ENCODE data around the gene ATG2B.

The ATG2B gene

DNA sequence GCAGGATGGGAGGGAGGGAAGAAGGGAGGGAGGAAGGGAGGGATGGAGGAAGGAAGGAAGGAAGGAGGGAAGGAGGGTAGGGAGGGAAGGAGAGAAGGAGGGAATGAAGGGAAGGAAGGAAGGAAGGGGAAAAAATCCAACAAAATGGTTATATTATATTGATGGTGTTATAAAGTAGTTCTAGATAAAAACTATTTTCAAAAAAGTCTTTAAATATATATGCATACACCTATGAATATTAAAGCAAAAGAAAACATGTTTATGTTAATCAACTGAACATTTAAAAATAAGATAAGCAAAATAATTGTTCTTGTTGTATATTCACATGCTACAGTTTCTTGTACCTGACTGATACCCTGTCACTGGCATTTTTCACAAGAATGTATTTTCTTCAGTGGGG lies 105.2 kb downstream of the ATG2B start:
- no peaks in the 10 kb centered on the region for H3K9me3 ChIP-seq (ENCODE audit: control insufficient read depth in 1 of 2, low read length in 2 of 2)
- no peak overlapping the region for H3K9ac ChIP-seq (ENCODE audit: low read depth in 1 of 2, low read length in 2 of 2)
- H3K27ac ChIP-seq (ENCODE audit: low read depth, low read length) = no peak overlapping the region
- H3K4me1 ChIP-seq (ENCODE audit: control insufficient read depth in 1 of 2, insufficient read depth in 2 of 2, low read length in 2 of 2) = peaks cover 6 to 21% of the 10 kb centered on the region in 2 donors
- no peaks in the 10 kb centered on the region for H3K36me3 ChIP-seq (ENCODE audit: control insufficient read depth in 1 of 2, insufficient read depth in 2 of 2, low read length in 2 of 2)
- H3K4me3 ChIP-seq (ENCODE audit: low read depth in 1 of 2, low read length in 2 of 2) = no peak overlapping the region
- no peaks in the 10 kb centered on the region for H3K27me3 ChIP-seq (ENCODE audit: control insufficient read depth in 1 of 2, insufficient read depth in 2 of 2, low read length in 2 of 2)

DNA sequence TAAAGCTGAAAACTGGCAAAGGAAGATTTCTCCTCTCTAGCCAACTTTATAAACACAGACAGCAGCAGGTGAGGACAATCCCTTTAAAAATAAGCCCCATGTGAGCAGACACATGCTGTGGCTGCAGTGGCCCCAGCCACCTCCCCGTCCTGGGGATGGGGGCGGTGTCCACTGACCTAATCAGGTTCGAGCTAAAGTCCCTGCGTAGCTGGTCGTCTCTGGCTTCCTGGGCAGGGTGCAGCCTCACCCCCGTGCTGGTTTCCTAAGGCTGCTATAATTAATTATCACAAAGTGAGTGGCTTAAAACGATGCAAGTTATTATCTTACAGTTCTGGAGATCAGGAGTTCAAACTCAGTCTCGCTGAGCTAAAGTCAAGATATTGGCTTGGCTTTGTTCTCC lies 106.1 kb downstream of the ATG2B start:
- Histone ChIP-seq H3K9ac (ENCODE audit: low read depth in 1 of 2, low read length in 2 of 2) (no peak overlapping the region), H3K9me3 (ENCODE audit: control insufficient read depth in 1 of 2, low read length in 2 of 2) (no peaks in the 10 kb centered on the region), H3K27me3 (ENCODE audit: control insufficient read depth in 1 of 2, insufficient read depth in 2 of 2, low read length in 2 of 2) (no peaks in the 10 kb centered on the region), H3K4me1 (ENCODE audit: control insufficient read depth in 1 of 2, insufficient read depth in 2 of 2, low read length in 2 of 2) (peaks cover 5 to 18% of the 10 kb centered on the region in 2 donors), H3K4me3 (ENCODE audit: low read depth in 1 of 2, low read length in 2 of 2) (no peak overlapping the region), H3K36me3 (ENCODE audit: control insufficient read depth in 1 of 2, insufficient read depth in 2 of 2, low read length in 2 of 2) (no peaks in the 10 kb centered on the region), H3K27ac (ENCODE audit: low read depth, low read length) (no peak overlapping the region)

DNA sequence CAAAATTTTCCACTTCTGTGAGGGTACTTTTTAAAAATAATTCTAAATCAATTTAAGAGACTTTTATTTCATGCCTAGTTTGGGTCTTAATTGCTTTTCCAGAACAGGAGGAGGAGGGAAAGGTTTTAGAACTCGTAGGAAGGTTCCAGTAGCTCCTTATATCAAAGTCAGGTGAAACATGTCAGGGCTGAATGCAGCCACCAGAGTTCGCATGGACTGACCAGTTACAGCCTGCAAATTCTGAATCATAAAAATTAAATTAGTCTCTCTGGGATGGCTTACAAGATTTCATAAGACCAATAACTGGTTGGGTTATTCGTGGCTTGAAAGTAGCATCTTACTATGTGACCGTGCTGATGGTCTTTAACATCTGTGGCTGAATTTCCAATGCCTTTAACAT lies 106.7 kb downstream of the ATG2B start:
- Histone ChIP-seq H3K9me3 (ENCODE audit: control insufficient read depth in 1 of 2, low read length in 2 of 2) (no peaks in the 10 kb centered on the region), H3K27me3 (ENCODE audit: control insufficient read depth in 1 of 2, insufficient read depth in 2 of 2, low read length in 2 of 2) (no peaks in the 10 kb centered on the region), H3K4me1 (ENCODE audit: control insufficient read depth in 1 of 2, insufficient read depth in 2 of 2, low read length in 2 of 2) (peaks cover 0 to 12% of the 10 kb centered on the region in 2 donors), H3K36me3 (ENCODE audit: control insufficient read depth in 1 of 2, insufficient read depth in 2 of 2, low read length in 2 of 2) (no peaks in the 10 kb centered on the region), H3K9ac (ENCODE audit: low read depth in 1 of 2, low read length in 2 of 2) (no peak overlapping the region), H3K4me3 (ENCODE audit: low read depth in 1 of 2, low read length in 2 of 2) (no peak overlapping the region), H3K27ac (ENCODE audit: low read depth, low read length) (no peak overlapping the region)

DNA sequence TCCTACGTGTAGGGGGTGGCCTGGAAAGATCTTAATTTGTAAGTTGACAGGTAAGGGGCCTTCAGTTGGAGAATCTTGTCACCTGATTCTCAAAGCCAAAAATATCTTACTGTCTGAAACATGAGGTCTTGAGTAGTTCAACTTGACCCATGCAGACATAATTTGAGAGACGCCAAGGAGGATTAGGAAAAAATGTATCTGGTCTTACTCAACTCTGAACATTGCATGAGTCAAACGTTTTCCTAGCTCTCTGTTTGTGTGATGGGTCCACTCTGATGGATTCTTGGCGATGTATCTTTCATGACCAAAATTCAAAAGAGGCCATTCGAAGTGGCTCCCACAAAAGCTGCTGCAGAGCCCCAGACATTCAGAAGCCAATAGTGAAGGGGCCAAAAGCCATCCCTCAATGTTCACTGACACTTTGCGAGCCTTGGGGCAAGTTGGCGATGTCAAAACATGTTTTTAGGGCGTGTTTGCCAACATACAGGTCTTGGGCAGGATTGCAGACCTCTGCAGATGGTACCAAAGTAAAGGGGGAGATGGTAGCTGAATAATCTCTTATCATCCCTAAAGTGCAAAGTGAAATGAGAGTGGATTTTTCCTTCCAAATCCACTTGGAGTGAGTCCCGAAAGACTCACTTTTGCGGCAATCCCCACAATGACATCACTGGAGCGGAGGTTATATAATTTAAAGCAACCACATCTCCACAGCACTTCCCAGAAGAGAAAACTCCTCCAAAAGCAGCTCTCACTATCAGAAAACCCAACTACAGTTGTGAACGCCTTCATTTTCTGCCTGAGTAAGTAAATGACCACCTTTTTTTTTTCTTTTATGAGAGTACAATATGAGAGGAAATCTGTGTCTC lies 107.4 kb downstream of the ATG2B start, which contains the start of gene BDKRB1:
Gene BDKRB1, plus strand, starts transcription at position 710 of the 866 bp plus-strand sequence. CDS start 7,473 bp downstream, outside the sequence.
- no peak within 1 kb of the TSS for H3K9ac ChIP-seq (ENCODE audit: low read depth in 1 of 2, low read length in 2 of 2)
- no peaks in the 10 kb centered on the region for H3K9me3 ChIP-seq (ENCODE audit: control insufficient read depth in 1 of 2, low read length in 2 of 2)
- H3K27me3 ChIP-seq (ENCODE audit: control insufficient read depth in 1 of 2, insufficient read depth in 2 of 2, low read length in 2 of 2) = no peaks in the 10 kb centered on the region
- peak within 1 kb of the TSS; percentile 10 for H3K27ac ChIP-seq (ENCODE audit: low read depth, low read length)
- peaks cover 0 to 7% of the 10 kb centered on the region in 2 donors for H3K4me1 ChIP-seq (ENCODE audit: control insufficient read depth in 1 of 2, insufficient read depth in 2 of 2, low read length in 2 of 2)
- H3K4me3 ChIP-seq (ENCODE audit: low read depth in 1 of 2, low read length in 2 of 2) = no peak within 1 kb of the TSS
- no peaks in the 10 kb centered on the region for H3K36me3 ChIP-seq (ENCODE audit: control insufficient read depth in 1 of 2, insufficient read depth in 2 of 2, low read length in 2 of 2)

DNA sequence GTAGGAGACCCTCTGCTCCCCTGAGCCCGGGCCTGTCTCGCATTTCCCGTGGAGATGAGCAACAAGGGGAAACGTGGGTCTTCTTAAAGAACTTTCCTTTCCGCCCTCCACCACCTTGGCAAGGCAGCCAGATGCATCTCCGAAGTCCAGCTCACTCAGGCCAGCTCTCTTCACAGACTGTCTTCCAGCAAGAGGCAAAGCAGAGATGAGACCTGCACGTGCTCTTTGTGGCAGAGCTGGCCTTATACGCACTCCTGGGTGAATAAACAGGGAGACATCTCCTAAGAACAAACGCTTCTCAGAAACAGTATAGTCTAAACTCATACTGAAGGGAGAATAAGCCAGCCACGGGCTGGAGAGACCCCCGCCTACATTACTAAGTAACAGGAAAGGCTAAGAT lies 108.5 kb downstream of the ATG2B start:
- H3K36me3 ChIP-seq (ENCODE audit: control insufficient read depth in 1 of 2, insufficient read depth in 2 of 2, low read length in 2 of 2) = no peaks in the 10 kb centered on the region
- no peak overlapping the region for H3K27ac ChIP-seq (ENCODE audit: low read depth, low read length)
- H3K27me3 ChIP-seq (ENCODE audit: control insufficient read depth in 1 of 2, insufficient read depth in 2 of 2, low read length in 2 of 2) = no peaks in the 10 kb centered on the region
- H3K4me3 ChIP-seq (ENCODE audit: low read depth in 1 of 2, low read length in 2 of 2) = no peak overlapping the region
- H3K4me1 ChIP-seq (ENCODE audit: control insufficient read depth in 1 of 2, insufficient read depth in 2 of 2, low read length in 2 of 2) = peaks cover 0 to 7% of the 10 kb centered on the region in 2 donors
- H3K9me3 ChIP-seq (ENCODE audit: control insufficient read depth in 1 of 2, low read length in 2 of 2) = no peaks in the 10 kb centered on the region
- no peak overlapping the region for H3K9ac ChIP-seq (ENCODE audit: low read depth in 1 of 2, low read length in 2 of 2)

DNA sequence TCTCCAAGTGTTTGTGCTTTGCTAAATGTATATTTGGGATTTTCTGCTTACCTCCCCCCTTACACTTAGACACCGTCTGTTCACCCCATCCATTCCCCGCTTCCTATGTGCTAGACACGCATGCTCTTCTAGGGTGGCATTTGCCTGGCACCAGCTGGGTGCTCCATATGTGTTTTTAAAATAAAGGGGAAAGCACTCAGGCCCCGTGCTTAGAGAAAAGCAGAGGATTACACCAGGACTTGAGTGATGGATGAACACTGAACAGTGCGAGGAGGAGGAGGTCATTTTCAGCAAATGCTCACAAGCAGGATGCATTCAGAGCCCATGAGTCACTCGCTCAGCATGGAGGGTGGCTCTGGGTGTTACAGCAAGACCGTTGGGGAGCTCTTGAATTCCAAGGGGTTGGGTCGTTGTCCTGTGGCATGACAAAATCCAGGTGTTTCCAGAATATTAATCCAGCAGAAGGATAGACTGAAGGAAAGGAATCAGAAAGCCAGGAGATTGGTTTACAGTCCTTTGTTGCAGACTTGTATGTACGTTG lies 110.1 kb downstream of the ATG2B start:
- no peaks in the 10 kb centered on the region for H3K9me3 ChIP-seq (ENCODE audit: control insufficient read depth in 1 of 2, low read length in 2 of 2)
- H3K27me3 ChIP-seq (ENCODE audit: control insufficient read depth in 1 of 2, insufficient read depth in 2 of 2, low read length in 2 of 2) = no peaks in the 10 kb centered on the region
- H3K4me3 ChIP-seq (ENCODE audit: low read depth in 1 of 2, low read length in 2 of 2) = no peak overlapping the region
- H3K4me1 ChIP-seq (ENCODE audit: control insufficient read depth in 1 of 2, insufficient read depth in 2 of 2, low read length in 2 of 2) = peaks cover 0 to 7% of the 10 kb centered on the region in 2 donors
- H3K27ac ChIP-seq (ENCODE audit: low read depth, low read length) = no peak overlapping the region
- no peak overlapping the region for H3K9ac ChIP-seq (ENCODE audit: low read depth in 1 of 2, low read length in 2 of 2)
- no peaks in the 10 kb centered on the region for H3K36me3 ChIP-seq (ENCODE audit: control insufficient read depth in 1 of 2, insufficient read depth in 2 of 2, low read length in 2 of 2)

DNA sequence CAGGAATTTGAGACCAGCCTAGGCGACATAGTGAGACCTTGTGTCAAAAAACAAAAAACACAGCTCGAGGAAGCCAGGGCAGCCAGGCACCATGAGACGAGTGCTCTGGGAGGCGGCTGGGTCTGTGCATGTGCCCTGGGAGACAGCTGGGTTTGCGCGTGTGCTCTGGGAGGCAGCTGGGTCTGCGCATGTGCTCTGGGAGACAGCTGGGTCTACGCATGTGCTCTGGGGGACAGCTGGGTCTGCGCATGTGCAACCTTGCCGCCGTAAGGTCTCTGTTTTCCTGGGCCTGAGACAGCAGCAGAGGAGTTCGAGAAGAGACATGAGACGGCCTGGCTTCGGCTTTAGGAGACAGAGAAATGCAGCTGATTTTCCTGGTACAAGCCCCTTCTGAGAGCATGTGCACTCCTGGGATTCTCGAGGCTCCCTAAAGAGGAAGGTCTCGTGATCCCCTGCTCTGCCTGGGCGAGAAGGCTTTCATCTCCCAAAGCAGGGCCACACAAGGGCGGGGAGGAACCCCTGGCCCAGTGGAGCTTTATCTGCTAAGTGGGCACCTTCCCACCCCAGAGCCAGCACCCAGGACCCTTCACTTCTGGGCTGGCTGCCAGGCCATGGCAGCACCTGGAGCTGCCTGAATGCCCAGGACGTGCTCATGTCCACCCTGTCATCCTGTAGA lies 110.7 kb downstream of the ATG2B start:
- no peaks in the 10 kb centered on the region for H3K36me3 ChIP-seq (ENCODE audit: control insufficient read depth in 1 of 2, insufficient read depth in 2 of 2, low read length in 2 of 2)
- H3K27ac ChIP-seq (ENCODE audit: low read depth, low read length) = no peak overlapping the region
- no peak overlapping the region for H3K9ac ChIP-seq (ENCODE audit: low read depth in 1 of 2, low read length in 2 of 2)
- no peaks in the 10 kb centered on the region for H3K27me3 ChIP-seq (ENCODE audit: control insufficient read depth in 1 of 2, insufficient read depth in 2 of 2, low read length in 2 of 2)
- H3K4me1 ChIP-seq (ENCODE audit: control insufficient read depth in 1 of 2, insufficient read depth in 2 of 2, low read length in 2 of 2) = peaks cover 0 to 7% of the 10 kb centered on the region in 2 donors
- no peaks in the 10 kb centered on the region for H3K9me3 ChIP-seq (ENCODE audit: control insufficient read depth in 1 of 2, low read length in 2 of 2)
- H3K4me3 ChIP-seq (ENCODE audit: low read depth in 1 of 2, low read length in 2 of 2) = no peak overlapping the region

DNA sequence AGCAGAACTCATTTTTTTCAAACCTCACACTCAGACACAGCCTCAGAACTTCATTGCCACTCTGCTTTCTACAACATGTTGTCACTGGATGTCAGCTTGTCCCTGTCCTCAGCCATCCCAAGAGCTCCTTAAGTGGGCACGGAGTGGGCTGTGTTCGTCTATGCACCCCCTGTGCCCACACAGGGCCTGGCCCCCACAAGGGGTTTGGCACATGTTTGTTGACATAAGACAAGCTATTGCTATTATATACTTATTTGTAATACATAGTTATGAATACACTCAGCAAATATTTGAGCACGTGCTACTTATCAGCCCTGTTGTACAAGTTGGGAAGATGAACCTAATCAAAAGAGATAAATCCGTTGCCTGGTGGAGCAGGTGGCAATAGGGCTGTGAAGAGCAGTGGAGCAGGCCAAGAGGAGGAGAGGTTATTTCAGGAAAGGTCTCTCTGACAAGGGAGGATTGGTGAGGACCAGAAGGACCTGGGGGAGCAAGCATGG lies 111.4 kb downstream of the ATG2B start:
- Histone ChIP-seq H3K9ac (ENCODE audit: low read depth in 1 of 2, low read length in 2 of 2) (no peak overlapping the region), H3K4me3 (ENCODE audit: low read depth in 1 of 2, low read length in 2 of 2) (no peak overlapping the region), H3K36me3 (ENCODE audit: control insufficient read depth in 1 of 2, insufficient read depth in 2 of 2, low read length in 2 of 2) (no peaks in the 10 kb centered on the region), H3K27ac (ENCODE audit: low read depth, low read length) (no peak overlapping the region), H3K27me3 (ENCODE audit: control insufficient read depth in 1 of 2, insufficient read depth in 2 of 2, low read length in 2 of 2) (no peaks in the 10 kb centered on the region), H3K4me1 (ENCODE audit: control insufficient read depth in 1 of 2, insufficient read depth in 2 of 2, low read length in 2 of 2) (peaks cover 0 to 7% of the 10 kb centered on the region in 2 donors), H3K9me3 (ENCODE audit: control insufficient read depth in 1 of 2, low read length in 2 of 2) (no peaks in the 10 kb centered on the region)

DNA sequence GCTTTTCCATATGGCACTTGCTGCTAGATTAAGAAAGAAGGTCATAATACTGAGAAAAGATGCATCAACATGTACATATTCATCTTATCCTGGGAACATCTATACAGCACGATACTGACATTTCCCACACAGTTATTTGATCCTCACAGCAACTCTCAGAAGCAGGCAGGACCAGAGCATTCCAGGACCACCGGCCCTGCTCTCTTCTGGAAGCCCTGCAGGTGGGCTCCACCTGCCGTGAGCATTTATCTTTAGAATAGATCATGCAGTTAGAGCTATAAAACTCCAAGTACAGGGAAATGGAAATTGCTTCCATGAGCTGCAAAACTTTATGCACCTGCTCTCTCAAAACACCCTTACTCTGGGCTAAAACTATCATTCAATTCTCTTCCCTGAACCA lies 112.7 kb downstream of the ATG2B start:
- Histone ChIP-seq H3K9me3 (ENCODE audit: control insufficient read depth in 1 of 2, low read length in 2 of 2) (no peaks in the 10 kb centered on the region), H3K36me3 (ENCODE audit: control insufficient read depth in 1 of 2, insufficient read depth in 2 of 2, low read length in 2 of 2) (no peaks in the 10 kb centered on the region), H3K9ac (ENCODE audit: low read depth in 1 of 2, low read length in 2 of 2) (no peak overlapping the region), H3K4me3 (ENCODE audit: low read depth in 1 of 2, low read length in 2 of 2) (no peak overlapping the region), H3K27me3 (ENCODE audit: control insufficient read depth in 1 of 2, insufficient read depth in 2 of 2, low read length in 2 of 2) (no peaks in the 10 kb centered on the region), H3K27ac (ENCODE audit: low read depth, low read length) (no peak overlapping the region), H3K4me1 (ENCODE audit: control insufficient read depth in 1 of 2, insufficient read depth in 2 of 2, low read length in 2 of 2) (peaks cover 0 to 7% of the 10 kb centered on the region in 2 donors)

DNA sequence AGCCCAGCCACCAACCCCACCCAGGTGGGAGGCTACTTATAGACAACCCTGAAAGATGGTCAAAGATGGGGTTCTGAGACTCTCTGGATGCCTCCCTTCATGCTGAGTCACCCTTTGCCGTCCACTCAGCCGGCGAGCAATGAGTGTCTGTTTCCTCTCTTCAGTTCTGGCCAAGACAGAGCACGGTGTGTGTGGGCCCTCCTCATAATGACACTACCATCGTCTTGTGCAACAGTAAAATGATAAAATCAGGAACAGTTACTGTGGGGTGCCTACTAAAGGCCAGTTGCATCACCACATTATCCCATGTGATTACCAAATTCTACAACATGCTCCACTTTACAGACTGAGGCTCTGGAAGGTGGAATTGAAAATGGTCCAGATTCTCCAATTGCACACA lies 114.1 kb downstream of the ATG2B start:
- no peak overlapping the region for H3K9ac ChIP-seq (ENCODE audit: low read depth in 1 of 2, low read length in 2 of 2)
- no peaks in the 10 kb centered on the region for H3K9me3 ChIP-seq (ENCODE audit: control insufficient read depth in 1 of 2, low read length in 2 of 2)
- H3K4me1 ChIP-seq (ENCODE audit: control insufficient read depth in 1 of 2, insufficient read depth in 2 of 2, low read length in 2 of 2) = peaks cover 0 to 7% of the 10 kb centered on the region in 2 donors
- no peaks in the 10 kb centered on the region for H3K36me3 ChIP-seq (ENCODE audit: control insufficient read depth in 1 of 2, insufficient read depth in 2 of 2, low read length in 2 of 2)
- no peak overlapping the region for H3K4me3 ChIP-seq (ENCODE audit: low read depth in 1 of 2, low read length in 2 of 2)
- H3K27ac ChIP-seq (ENCODE audit: low read depth, low read length) = no peak overlapping the region
- no peaks in the 10 kb centered on the region for H3K27me3 ChIP-seq (ENCODE audit: control insufficient read depth in 1 of 2, insufficient read depth in 2 of 2, low read length in 2 of 2)

All from duodenal mucosa (tissue), 2 donors.